ENCODE data around the gene FOXB1.

DNA sequence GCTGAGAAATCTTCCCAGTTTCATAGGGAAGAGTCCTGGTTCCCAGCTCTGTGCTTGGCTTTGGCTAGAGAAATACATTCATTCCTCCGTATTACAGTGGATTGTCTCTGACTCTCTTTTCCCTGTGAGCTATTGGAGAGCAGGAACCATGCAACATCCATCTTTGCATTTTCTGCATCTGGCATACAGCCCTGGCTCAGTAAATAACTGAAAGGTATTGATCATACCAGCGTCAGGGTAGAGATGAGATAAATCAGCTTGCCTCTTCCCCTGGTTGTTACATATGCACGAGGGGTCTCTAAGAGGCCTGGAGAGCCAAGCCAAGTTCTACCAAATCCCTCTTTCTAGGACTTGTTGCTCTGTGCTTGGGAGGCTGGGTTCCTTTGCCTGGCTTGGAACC is 35.2 kb downstream of the FOXB1 start:
- TF ChIP-seq KAT8 (IDR thresholded peaks at IDR 0.05; ENCODE audit: low read depth) (no peak), TEAD4 (IDR thresholded peaks at IDR 0.05; ENCODE audit: low read length) (no peak), TEAD4 (CRISPR knock-in tag; IDR thresholded peaks at IDR 0.05; ENCODE audit: borderline replicate concordance) (no peak), TFAP4 (CRISPR knock-in tag; IDR thresholded peaks at IDR 0.05; ENCODE audit: borderline replicate concordance) (no peak), ZNF24 (IDR thresholded peaks at IDR 0.05) (no peak), ZNF512 (tag; IDR thresholded peaks at IDR 0.05) (no peak), POLR2AphosphoS5 (IDR thresholded peaks at IDR 0.05; ENCODE audit: control insufficient read depth, insufficient read depth, low read depth, low read length) (no peak), CHD4 (IDR thresholded peaks at IDR 0.05; ENCODE audit: insufficient read depth, insufficient replicate concordance, low read depth, low read length, poor library complexity, severe bottlenecking) (no peak), CREB1 (IDR thresholded peaks at IDR 0.05) (no peak), CREB1 (CRISPR knock-in tag; IDR thresholded peaks at IDR 0.05) (no peak)
- TF ChIP-seq, protein P1, sequence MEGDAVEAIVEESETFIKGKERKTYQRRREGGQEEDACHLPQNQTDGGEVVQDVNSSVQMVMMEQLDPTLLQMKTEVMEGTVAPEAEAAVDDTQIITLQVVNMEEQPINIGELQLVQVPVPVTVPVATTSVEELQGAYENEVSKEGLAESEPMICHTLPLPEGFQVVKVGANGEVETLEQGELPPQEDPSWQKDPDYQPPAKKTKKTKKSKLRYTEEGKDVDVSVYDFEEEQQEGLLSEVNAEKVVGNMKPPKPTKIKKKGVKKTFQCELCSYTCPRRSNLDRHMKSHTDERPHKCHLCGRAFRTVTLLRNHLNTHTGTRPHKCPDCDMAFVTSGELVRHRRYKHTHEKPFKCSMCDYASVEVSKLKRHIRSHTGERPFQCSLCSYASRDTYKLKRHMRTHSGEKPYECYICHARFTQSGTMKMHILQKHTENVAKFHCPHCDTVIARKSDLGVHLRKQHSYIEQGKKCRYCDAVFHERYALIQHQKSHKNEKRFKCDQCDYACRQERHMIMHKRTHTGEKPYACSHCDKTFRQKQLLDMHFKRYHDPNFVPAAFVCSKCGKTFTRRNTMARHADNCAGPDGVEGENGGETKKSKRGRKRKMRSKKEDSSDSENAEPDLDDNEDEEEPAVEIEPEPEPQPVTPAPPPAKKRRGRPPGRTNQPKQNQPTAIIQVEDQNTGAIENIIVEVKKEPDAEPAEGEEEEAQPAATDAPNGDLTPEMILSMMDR (IDR thresholded peaks at IDR 0.05 in 2 of 3, conservative IDR thresholded peaks at IDR 0.05 in 1 of 3; ENCODE audit: insufficient read depth in 2 of 3, low read depth in 1 of 3, low read length in 3 of 3): no peak
- TF ChIP-seq, protein P2, sequence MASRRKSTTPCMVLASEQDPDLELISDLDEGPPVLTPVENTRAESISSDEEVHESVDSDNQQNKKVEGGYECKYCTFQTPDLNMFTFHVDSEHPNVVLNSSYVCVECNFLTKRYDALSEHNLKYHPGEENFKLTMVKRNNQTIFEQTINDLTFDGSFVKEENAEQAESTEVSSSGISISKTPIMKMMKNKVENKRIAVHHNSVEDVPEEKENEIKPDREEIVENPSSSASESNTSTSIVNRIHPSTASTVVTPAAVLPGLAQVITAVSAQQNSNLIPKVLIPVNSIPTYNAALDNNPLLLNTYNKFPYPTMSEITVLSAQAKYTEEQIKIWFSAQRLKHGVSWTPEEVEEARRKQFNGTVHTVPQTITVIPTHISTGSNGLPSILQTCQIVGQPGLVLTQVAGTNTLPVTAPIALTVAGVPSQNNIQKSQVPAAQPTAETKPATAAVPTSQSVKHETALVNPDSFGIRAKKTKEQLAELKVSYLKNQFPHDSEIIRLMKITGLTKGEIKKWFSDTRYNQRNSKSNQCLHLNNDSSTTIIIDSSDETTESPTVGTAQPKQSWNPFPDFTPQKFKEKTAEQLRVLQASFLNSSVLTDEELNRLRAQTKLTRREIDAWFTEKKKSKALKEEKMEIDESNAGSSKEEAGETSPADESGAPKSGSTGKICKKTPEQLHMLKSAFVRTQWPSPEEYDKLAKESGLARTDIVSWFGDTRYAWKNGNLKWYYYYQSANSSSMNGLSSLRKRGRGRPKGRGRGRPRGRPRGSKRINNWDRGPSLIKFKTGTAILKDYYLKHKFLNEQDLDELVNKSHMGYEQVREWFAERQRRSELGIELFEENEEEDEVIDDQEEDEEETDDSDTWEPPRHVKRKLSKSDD (conservative IDR thresholded peaks at IDR 0.05; ENCODE audit: low read length): no peak
